Activated CD8-positive, alpha-beta T cell treated with anti-CD3 and anti-CD28 coated beads for 36 hours (primary cell): ENCODE results near the gene ACBD3. TPM values are rescaled to one million over a fixed set of nuclear protein-coding genes. Genes with fewer than 3 reads are reported as not detected.

ENCODE experiments used
- ATAC-seq: fragments of 200-7000 bp; cut with Tn5 transposase; one replicate; pipeline ENCODE4 v1.10.0; 2021; ENCODE audit warnings: mild to moderate bottlenecking, moderate library complexity
- CTCF ChIA-PET: fragments of 350-600 bp; sonication (Branson Sonifier 250); formaldehyde crosslinking; loops from one replicate; lab custom pipeline; 2021; ENCODE audit warnings: antibody characterized with exemption; lab: Charles Lee
- POLR2A ChIA-PET: fragments of 350-600 bp; sonication (Branson Sonifier 250); formaldehyde crosslinking; loops from one replicate; lab custom pipeline; 2021; ENCODE audit warnings: antibody characterized with exemption; lab: Charles Lee
- DNase-seq: peaks from one replicate; pipeline ENCODE4 v3.0.0-alpha.2; 2020
- H3K27ac Mint-ChIP-seq: one replicate; pipeline ENCODE4 v1.8.0; 2021; ENCODE audit warnings: mild to moderate bottlenecking, mixed read lengths
- H3K27me3 Mint-ChIP-seq: one replicate; pipeline ENCODE4 v1.8.0; 2021; ENCODE audit warnings: mixed read lengths
- H3K36me3 Mint-ChIP-seq: one replicate; pipeline ENCODE4 v1.8.0; 2021; ENCODE audit warnings: low read depth, mixed read lengths
- H3K4me1 Mint-ChIP-seq: one replicate; pipeline ENCODE4 v1.8.0; 2021; ENCODE audit warnings: low read depth, mixed read lengths
- H3K4me3 Mint-ChIP-seq: one replicate; pipeline ENCODE4 v1.8.0; 2021; ENCODE audit warnings: mild to moderate bottlenecking, moderate library complexity, mixed read lengths
- H3K9me3 Mint-ChIP-seq: one replicate; pipeline ENCODE4 v1.8.0; 2021; ENCODE audit warnings: mixed read lengths
- CTCF ChIP-seq: fragments of 200-600 bp; IDR thresholded peaks from one replicate; pipeline ENCODE4 v1.8.0; 2022; ENCODE audit warnings: antibody characterized with exemption, mild to moderate bottlenecking
- intact Hi-C: fragments of 100-400 bp; cut with micrococcal nuclease; formaldehyde crosslinking; loops from one replicate; pipeline ENCODE4 v1.10.0; 2022
- total RNA-seq, 2 experiments: library from RNA; stranded (reverse); gene quantifications; one replicate each; pipeline ENCODE4 v1.2.3, GENCODE V29; 2021

Gene ACBD3
- total RNA-seq, 2 experiments from 2014 or later: 17.4 to 17.7 TPM

GRCh38 chr1:226211181-226211821 lies 24.8 kb upstream of the ACBD3 start:
- H3K27ac Mint-ChIP-seq: no peak overlapping the region
- no peak overlapping the region for H3K4me3 Mint-ChIP-seq
- CTCF ChIA-PET: interaction anchor here (0.9 to 1.5 kb wide), 3 partner anchors 11 to 86 kb away, joined by 4 to 11 read pairs (median 5); no protein-coding TSS in a partner anchor
- no peak for TF ChIP-seq CTCF
- no peak for ATAC-seq
- H3K9me3 Mint-ChIP-seq: no peaks in the 10 kb centered on the region
- POLR2A ChIA-PET: interaction anchor here (1.0 kb wide), 1 partner anchor 98 kb away, joined by 3 read pairs; the partner anchor contains the start of gene LIN9
- no peaks in the 10 kb centered on the region for H3K27me3 Mint-ChIP-seq
- H3K4me1 Mint-ChIP-seq: no peaks in the 10 kb centered on the region
- intact Hi-C loops: no loop called here
- no peak for DNase-seq
- no peaks in the 10 kb centered on the region for H3K36me3 Mint-ChIP-seq

- Mint-ChIP-seq H3K27ac (no peak overlapping the region), H3K36me3 (no peaks in the 10 kb centered on the region), H3K27me3 (no peaks in the 10 kb centered on the region), H3K9me3 (no peaks in the 10 kb centered on the region), H3K4me3 (no peak overlapping the region), H3K4me1 (no peaks in the 10 kb centered on the region)
- TF ChIP-seq CTCF: no peak
- CTCF ChIA-PET: interaction anchor here (1.3 to 1.5 kb wide), 2 partner anchors 10 to 12 kb away, joined by 4 to 11 read pairs; no protein-coding TSS in a partner anchor
- no peak for DNase-seq
- intact Hi-C loops: no loop called here
- ATAC-seq: no peak
- POLR2A ChIA-PET: interaction anchor here (1.0 kb wide), 1 partner anchor 99 kb away, joined by 3 read pairs; the partner anchor contains the start of gene LIN9
These were observed 24.1 kb upstream of the ACBD3 start for GRCh38 chr1:226210571-226211176.

GRCh38 chr1:226209307-226210059 lies 22.9 kb upstream of the ACBD3 start:
- Mint-ChIP-seq H3K36me3 (no peaks in the 10 kb centered on the region), H3K4me3 (no peak overlapping the region), H3K4me1 (no peaks in the 10 kb centered on the region), H3K9me3 (no peaks in the 10 kb centered on the region), H3K27me3 (no peaks in the 10 kb centered on the region), H3K27ac (no peak overlapping the region)
- TF ChIP-seq CTCF: no peak
- CTCF ChIA-PET: interaction anchor here (1.0 kb wide), 1 partner anchor 84 kb away, joined by 3 read pairs; no protein-coding TSS in a partner anchor
- POLR2A ChIA-PET: interaction anchor here (0.6 kb wide), 1 partner anchor 25 kb away, joined by 3 read pairs; no protein-coding TSS in a partner anchor
- intact Hi-C loops: no loop called here
- no peak for DNase-seq
- no peak for ATAC-seq

- ChIA-PET POLR2A (no interaction called here), CTCF (interaction anchor here (1.4 kb wide), 1 partner anchor 10 kb away, joined by 4 read pairs; no protein-coding TSS in a partner anchor)
- Mint-ChIP-seq H3K27ac (no peak overlapping the region), H3K9me3 (no peaks in the 10 kb centered on the region), H3K27me3 (peaks cover 4% of the 10 kb centered on the region), H3K4me1 (no peaks in the 10 kb centered on the region), H3K4me3 (no peak overlapping the region), H3K36me3 (no peaks in the 10 kb centered on the region)
- intact Hi-C loops: no loop called here
- DNase-seq (no peak), ATAC-seq (no peak)
- no peak for TF ChIP-seq CTCF
These were observed 20.5 kb upstream of the ACBD3 start for GRCh38 chr1:226207048-226207447.
